NCI-H2196 (cell line): ENCODE measurements around the gene MSRB1.

Experiments
- DNase-seq: peaks from one replicate; lab custom pipeline; 2025; ENCODE audit not compliant: unreplicated experiment; lab: John Stamatoyannopoulos, UW

The MSRB1 gene

GRCh38 chr16:1942810-1943726 is at the start of gene MSRB1:
Gene MSRB1 (minus strand): TSS chr16:1943199. CDS start chr16:1943156, 43 bp downstream.
- DNase-seq, result peak; percentile 100

DNA sequence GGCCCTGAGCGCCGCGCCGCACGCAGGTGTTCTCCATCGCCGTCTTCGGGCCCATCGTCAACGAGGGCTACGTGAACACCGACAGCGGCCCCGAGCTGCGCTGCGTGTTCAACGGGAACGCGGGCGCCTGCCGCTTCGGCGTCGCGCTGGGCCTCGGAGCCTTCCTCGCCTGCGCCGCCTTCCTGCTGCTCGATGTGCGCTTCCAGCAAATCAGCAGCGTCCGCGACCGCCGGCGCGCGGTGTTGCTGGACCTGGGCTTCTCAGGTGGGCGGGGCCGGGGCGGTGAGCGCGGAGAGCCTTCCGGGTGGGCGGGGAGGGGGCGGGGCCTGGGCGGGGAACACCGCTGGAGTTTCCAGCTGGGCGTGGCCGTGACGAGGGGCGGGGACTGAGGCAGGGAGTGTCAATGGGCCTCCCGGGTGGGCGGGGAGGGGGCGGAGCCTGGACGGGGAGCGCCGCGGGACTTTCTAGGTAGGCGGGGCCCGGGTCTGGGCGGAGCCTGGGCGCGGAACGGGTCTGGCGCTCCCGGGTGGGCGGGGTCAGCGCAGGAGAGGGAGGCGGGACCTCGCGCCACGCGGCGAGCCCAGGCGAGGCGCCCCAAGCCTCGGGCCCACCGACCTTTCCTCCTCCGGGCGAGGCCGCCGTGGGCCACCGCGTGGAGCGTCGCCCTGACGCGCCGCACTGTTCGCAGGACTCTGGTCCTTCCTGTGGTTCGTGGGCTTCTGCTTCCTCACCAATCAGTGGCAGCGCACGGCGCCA is 49.1 kb upstream of the MSRB1 start:
- no peak for DNase-seq

DNA sequence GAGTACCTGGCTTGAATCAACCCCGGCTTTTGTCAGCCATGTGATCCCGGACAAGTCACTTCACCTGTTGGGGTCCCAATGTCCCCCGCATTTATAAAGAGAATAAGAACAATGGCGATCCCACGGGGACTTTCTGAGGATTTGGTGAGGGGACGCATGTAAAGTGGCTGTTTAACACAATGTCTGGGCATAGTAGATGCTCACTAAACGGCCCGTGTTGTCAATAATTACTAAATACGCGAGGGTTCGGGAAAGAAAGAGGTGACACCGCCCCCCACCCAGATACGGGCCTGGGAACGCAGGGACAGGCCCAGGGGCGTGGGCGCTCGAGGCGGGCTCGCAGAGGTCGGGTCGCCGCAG is 48.6 kb upstream of the MSRB1 start:
- no peak for DNase-seq

GRCh38 chr16:1991135-1991551 is 48.1 kb upstream of the MSRB1 start:
- DNase-seq, result no peak

GRCh38 chr16:1990351-1991134 is 47.5 kb upstream of the MSRB1 start:
- peak; percentile 73 for DNase-seq

DNA sequence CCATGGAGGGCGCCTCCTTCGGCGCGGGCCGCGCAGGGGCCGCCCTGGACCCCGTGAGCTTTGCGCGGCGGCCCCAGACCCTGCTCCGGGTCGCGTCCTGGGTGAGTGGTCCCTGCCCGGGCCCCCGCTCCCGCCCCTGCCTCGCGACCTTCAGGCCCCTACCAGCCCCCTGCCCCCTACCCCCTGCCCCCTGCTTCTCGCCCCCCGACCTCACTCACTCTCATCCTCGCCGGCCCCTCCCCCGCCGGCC is 47.0 kb upstream of the MSRB1 start:
- no peak for DNase-seq

DNA sequence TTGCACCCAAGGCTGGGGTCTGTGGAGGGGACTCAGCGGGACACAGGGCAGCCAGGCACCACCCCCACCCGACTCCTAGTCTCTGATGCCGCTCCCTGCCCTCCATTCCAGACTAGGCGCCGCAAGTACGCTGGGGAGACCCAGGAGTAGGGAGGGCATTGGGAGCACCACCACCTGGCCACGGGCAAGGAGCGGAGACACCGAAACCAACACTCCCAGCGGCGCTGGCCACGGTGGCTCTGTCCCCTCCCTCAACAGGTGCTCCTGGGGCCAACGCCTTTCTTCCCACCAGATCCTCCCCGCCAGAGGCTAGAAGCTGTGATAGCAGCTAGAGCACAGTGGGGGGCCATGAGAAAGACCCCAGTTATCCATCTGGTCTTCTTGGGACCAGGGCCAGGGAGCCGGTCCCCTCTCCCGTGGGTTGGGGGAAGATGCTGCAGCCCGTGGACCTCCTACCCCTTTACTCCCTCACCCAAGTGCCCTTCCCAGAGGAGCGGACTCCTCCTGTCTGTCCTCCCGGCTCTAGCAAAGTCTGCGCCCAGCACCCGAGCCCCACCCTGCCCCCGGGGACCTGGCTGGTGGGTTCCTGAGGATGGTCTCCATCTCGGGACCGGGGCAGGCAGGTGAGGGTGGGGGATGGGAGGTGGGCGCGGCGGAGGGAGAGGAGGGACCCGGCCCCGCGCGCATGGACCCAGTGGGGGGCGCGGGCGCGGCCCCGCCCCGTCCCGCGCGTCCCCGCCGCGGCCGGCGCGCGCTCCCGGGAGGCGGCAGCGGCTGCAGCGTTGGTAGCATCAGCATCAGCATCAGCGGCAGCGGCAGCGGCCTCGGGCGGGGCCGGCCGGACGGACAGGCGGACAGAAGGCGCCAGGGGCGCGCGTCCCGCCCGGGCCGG is 46.5 kb upstream of the MSRB1 start, which contains the start of gene SYNGR3:
Gene SYNGR3, plus strand, starts transcription at position 762 of the 892 bp plus-strand sequence. CDS start 133 bp downstream, outside the sequence.
- DNase-seq, result peak; percentile 42

- DNase-seq, result no peak
Observed at GRCh38 chr16:1987198-1987597, 44.2 kb upstream of the MSRB1 start.

DNA sequence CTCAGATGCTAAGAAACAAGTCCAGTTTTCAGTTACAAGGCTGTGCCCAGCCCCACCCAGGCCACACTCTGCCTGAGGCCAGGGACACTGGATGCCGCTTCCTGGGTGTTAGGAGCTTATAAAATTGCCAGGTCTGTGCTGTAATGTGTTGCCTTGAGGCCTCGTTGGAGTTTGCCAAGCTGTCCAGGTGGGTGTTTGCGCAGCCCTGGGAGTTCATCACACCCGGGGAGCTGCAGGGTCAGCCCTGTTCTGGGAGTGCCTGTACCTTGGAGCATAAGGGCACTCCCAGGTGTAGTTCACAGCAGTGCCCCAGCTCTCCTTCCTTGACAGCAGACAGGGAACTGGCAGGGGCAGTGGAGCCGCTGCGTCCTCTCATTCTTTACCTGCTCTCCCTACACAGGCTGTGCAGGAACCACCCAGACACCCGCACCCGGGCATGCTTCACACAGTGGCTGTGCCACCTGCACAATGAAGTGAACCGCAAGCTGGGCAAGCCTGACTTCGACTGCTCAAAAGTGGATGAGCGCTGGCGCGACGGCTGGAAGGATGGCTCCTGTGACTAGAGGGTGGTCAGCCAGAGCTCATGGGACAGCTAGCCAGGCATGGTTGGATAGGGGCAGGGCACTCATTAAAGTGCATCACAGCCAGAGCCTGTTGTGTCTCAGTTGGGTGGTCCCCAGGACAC is 42.6 kb upstream of the MSRB1 start:
- no peak for DNase-seq

- no peak for DNase-seq
Observed at GRCh38 chr16:1984347-1985225, 41.6 kb upstream of the MSRB1 start.

DNA sequence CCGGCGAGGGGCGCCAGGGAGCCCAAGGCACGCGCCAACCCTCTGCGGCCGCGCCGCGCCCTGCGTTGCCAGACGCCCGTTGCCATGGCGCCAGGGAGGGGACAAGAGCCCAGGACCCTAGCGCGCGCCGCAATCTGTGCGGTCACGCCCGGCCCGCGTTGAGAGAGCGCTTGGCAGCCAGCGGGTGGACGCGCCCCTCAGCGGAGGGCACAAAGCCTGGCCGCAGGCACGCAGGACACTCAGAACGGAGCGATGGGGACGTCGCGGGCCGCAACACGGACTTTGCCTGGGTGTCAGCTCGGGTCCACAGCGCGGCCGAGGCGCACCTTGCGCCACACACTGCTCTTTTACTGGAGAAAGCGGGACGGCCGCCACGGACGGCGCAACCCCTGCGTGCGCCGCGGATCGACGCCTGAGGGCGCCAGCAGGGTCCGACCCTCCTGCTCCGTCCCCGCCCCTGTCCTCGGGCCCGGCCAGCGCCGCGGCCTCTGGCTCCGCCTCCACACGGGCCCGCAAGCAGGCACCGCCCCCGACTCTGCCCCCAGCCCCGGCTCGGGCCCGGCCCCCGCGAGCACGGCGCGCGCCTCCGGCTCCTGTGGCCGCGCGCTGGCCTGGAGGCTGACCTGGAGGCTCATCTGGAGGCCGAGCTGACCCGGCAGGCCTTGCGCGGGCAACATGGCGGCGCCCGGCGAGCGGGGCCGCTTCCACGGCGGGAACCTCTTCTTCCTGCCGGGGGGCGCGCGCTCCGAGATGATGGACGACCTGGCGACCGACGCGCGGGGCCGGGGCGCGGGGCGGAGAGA is 40.7 kb upstream of the MSRB1 start, which contains the start of gene GFER:
Gene GFER, plus strand, starts transcription at position 650 of the 803 bp plus-strand sequence. Its CDS starts 26 bp downstream, at position 676.
- DNase-seq, result peak; percentile 96

- DNase-seq, result no peak
Observed at GRCh38 chr16:1982991-1983543, 40.1 kb upstream of the MSRB1 start.

GRCh38 chr16:1982013-1982433 is 39.0 kb upstream of the MSRB1 start:
- DNase-seq, result peak; percentile 85

- no peak for DNase-seq
Observed at GRCh38 chr16:1981398-1981836, 38.4 kb upstream of the MSRB1 start, which contains the start of gene NOXO1. Gene NOXO1 (minus strand): TSS chr16:1981469. CDS start chr16:1981179, 290 bp downstream.

GRCh38 chr16:1980770-1981087 is 37.7 kb upstream of the MSRB1 start:
- no peak for DNase-seq

DNA sequence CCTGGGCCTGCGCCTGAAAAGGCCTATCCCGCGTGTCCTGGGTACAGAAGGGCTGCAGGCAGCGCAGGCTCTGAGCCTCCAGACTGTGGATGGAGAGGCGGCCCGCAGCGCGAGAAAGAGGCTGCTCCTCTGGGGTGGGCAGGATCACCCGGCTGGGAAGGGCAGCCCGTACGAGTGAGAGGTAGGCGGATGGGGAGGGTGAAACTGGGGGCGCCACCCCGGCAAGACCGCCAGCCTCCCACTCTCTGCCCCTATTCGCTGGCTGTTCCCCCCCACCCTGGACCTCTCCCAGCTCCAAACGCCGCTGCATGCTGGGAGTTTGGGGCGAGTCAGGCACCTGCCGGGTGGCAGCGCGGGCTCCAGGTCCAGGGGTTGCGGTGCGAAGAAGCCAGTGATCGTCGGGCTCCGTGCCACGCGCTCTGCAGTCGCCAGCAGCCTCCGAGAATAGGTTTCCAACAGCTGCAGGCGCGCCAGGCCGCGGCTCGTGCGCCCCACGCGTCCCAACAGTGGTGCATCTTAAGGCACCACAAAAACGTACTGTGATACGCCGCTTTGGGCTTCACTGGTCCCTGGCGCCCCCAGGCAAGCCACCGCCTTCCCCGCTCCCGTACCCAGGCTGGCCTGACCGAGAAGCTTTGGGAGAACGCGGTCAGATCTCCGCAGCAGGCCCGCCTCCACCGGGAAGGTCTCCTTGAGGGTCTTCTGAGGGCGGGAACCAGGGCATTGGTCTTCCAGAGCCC is 37.2 kb upstream of the MSRB1 start:
- DNase-seq, result no peak
